ENCODE measurements around the gene DUSP7.

The DUSP7 gene

GRCh38 chr3:52086976-52087663 lies 30.7 kb upstream of the DUSP7 start:
- DNase-seq (ENCODE audit: low read depth in 2 of 2, low spot score in 1 of 2), result no peak

GRCh38 chr3:52086461-52086860 lies 30.1 kb upstream of the DUSP7 start:
- DNase-seq (ENCODE audit: low read depth in 2 of 2, low spot score in 1 of 2), result no peak

- no peak for DNase-seq (ENCODE audit: low read depth in 2 of 2, low spot score in 1 of 2)
Measured at GRCh38 chr3:52085681-52086282, 29.4 kb upstream of the DUSP7 start.

GRCh38 chr3:52084954-52085680 lies 28.7 kb upstream of the DUSP7 start:
- no peak for DNase-seq (ENCODE audit: low read depth in 2 of 2, low spot score in 1 of 2)

- DNase-seq (ENCODE audit: low read depth in 2 of 2, low spot score in 1 of 2), result no peak
Measured at GRCh38 chr3:52084216-52084945, 28.0 kb upstream of the DUSP7 start.

GRCh38 chr3:52083556-52084087 lies 27.3 kb upstream of the DUSP7 start:
- no peak for DNase-seq (ENCODE audit: low read depth in 2 of 2, low spot score in 1 of 2)

- DNase-seq (ENCODE audit: low read depth in 2 of 2, low spot score in 1 of 2), result no peak
Measured at GRCh38 chr3:52082951-52083350, 26.6 kb upstream of the DUSP7 start.

GRCh38 chr3:52080830-52081719 lies 24.7 kb upstream of the DUSP7 start:
- no peak for DNase-seq (ENCODE audit: low read depth in 2 of 2, low spot score in 1 of 2)

GRCh38 chr3:52079958-52080357 lies 23.6 kb upstream of the DUSP7 start:
- DNase-seq (ENCODE audit: low read depth in 2 of 2, low spot score in 1 of 2), result no peak

GRCh38 chr3:52078781-52079560 lies 22.6 kb upstream of the DUSP7 start:
- no peak for DNase-seq (ENCODE audit: low read depth in 2 of 2, low spot score in 1 of 2)

GRCh38 chr3:52077925-52078324 lies 21.6 kb upstream of the DUSP7 start:
- no peak for DNase-seq (ENCODE audit: low read depth in 2 of 2, low spot score in 1 of 2)

- no peak for DNase-seq (ENCODE audit: low read depth in 2 of 2, low spot score in 1 of 2)
Measured at GRCh38 chr3:52076896-52077780, 20.8 kb upstream of the DUSP7 start.

GRCh38 chr3:52073490-52073889 lies 17.1 kb upstream of the DUSP7 start:
- DNase-seq (ENCODE audit: low read depth in 2 of 2, low spot score in 1 of 2), result no peak

GRCh38 chr3:52072471-52072870 lies 16.1 kb upstream of the DUSP7 start:
- DNase-seq (ENCODE audit: low read depth in 2 of 2, low spot score in 1 of 2), result no peak

GRCh38 chr3:52072020-52072419 lies 15.6 kb upstream of the DUSP7 start:
- no peak for DNase-seq (ENCODE audit: low read depth in 2 of 2, low spot score in 1 of 2)

GRCh38 chr3:52070724-52071621 lies 14.6 kb upstream of the DUSP7 start:
- no peak for DNase-seq (ENCODE audit: low read depth in 2 of 2, low spot score in 1 of 2)

- DNase-seq (ENCODE audit: low read depth in 2 of 2, low spot score in 1 of 2), result no peak
Measured at GRCh38 chr3:52069855-52070254, 13.5 kb upstream of the DUSP7 start.

- DNase-seq (ENCODE audit: low read depth in 2 of 2, low spot score in 1 of 2), result no peak
Measured at GRCh38 chr3:52069135-52069534, 12.8 kb upstream of the DUSP7 start.
